SU-DHL-6 (cell line): ENCODE data around the gene DCLK1.

ENCODE experiments used
- H2AFZ ChIP-seq: fragments of 200-600 bp; sonication (generic); 2 replicates; pipeline ENCODE4 v1.6.1; 2014; ENCODE audit warnings: low read depth, mild to moderate bottlenecking, moderate library complexity, mixed read lengths, antibody characterized with exemption, low read length; ENCODE audit not compliant: severe bottlenecking
- H3F3A ChIP-seq: fragments of 200-600 bp; shearing (Covaris generic); 2 replicates; pipeline ENCODE4 v1.6.0; 2016; ENCODE audit warnings: antibody characterized with exemption, mild to moderate bottlenecking; ENCODE audit not compliant: insufficient read depth
- H3K27ac ChIP-seq: fragments of 200-600 bp; sonication (generic); 2 replicates; pipeline ENCODE4 v1.5.1; 2016; ENCODE audit warnings: low read depth, mild to moderate bottlenecking, low read length, moderate library complexity, mixed read lengths
- H3K27me3 ChIP-seq: fragments of 200-600 bp; sonication (generic), shearing (Covaris generic); 2 replicates; pipeline ENCODE4 v1.6.0; 2014; ENCODE audit warnings: mild to moderate bottlenecking, low read length
- H3K36me3 ChIP-seq: fragments of 200-600 bp; sonication (generic); 2 replicates; pipeline ENCODE4 v1.6.1; 2014; ENCODE audit warnings: mild to moderate bottlenecking, low read length, mixed read lengths
- H3K4me2 ChIP-seq: fragments of 300-600, 200-600 bp; shearing (Covaris generic), sonication (generic); 2 replicates; pipeline ENCODE4 v1.6.0; 2014; ENCODE audit warnings: low read length, low read depth, mild to moderate bottlenecking; ENCODE audit not compliant: poor library complexity, severe bottlenecking
- H3K4me3 ChIP-seq: fragments of 200-600 bp; sonication (generic); 2 replicates; pipeline ENCODE4 v1.5.1; 2014; ENCODE audit warnings: antibody characterized with exemption, low read length, mild to moderate bottlenecking, mixed read lengths; ENCODE audit not compliant: insufficient read depth, poor library complexity, severe bottlenecking
- H3K79me2 ChIP-seq: fragments of 200-600 bp; sonication (generic); 2 replicates; pipeline ENCODE4 v1.6.1; 2014; ENCODE audit warnings: mild to moderate bottlenecking, low read length, moderate library complexity; ENCODE audit not compliant: insufficient read depth
- H3K9ac ChIP-seq: fragments of 200-600 bp; sonication (generic); 2 replicates; pipeline ENCODE4 v1.7.0; 2014; ENCODE audit warnings: mild to moderate bottlenecking, low read length
- H3K9me2 ChIP-seq: fragments of 200-600 bp; sonication (generic); replicated peaks from 2 replicates; pipeline ENCODE4 v1.6.1; 2014; ENCODE audit warnings: low read length; ENCODE audit not compliant: insufficient read depth
- H3K9me3 ChIP-seq: fragments of 200-600 bp; sonication (generic); 2 replicates; pipeline ENCODE4 v1.6.1; 2014; ENCODE audit warnings: low read length, mixed read lengths; ENCODE audit not compliant: insufficient read depth
- H4K20me1 ChIP-seq: fragments of 200-600 bp; sonication (generic); 2 replicates; pipeline ENCODE4 v1.6.1; 2014; ENCODE audit warnings: low read depth, mild to moderate bottlenecking, antibody characterized with exemption, low read length, moderate library complexity, mixed read lengths
- EZH2phosphoT487 ChIP-seq: fragments of 200-600 bp; sonication (generic), shearing (Covaris generic); conservative IDR thresholded peaks from 2 replicates; pipeline ENCODE4 v1.6.1; 2018; ENCODE audit warnings: mild to moderate bottlenecking, antibody characterized with exemption, low read length, moderate library complexity, mixed read lengths
- TF ChIP-seq, protein P1 (sequence below): fragments of 200-600 bp; sonication (generic); IDR thresholded peaks from one replicate; pipeline ENCODE4 v1.5.1; 2017; ENCODE audit warnings: antibody characterized with exemption, mild to moderate bottlenecking, low read length, moderate library complexity; ENCODE audit not compliant: insufficient read depth, poor library complexity, severe bottlenecking

The DCLK1 gene

GRCh38 chr13:35916146-35916545 lies 215.0 kb downstream of the DCLK1 start:
- Histone ChIP-seq H2AFZ (no peak overlapping the region), H3K79me2 (no peaks in the 10 kb centered on the region), H3F3A (no peaks in the 10 kb centered on the region), H3K4me3 (no peak overlapping the region), H3K36me3 (no peaks in the 10 kb centered on the region), H3K9me3 (no peaks in the 10 kb centered on the region), H4K20me1 (no peaks in the 10 kb centered on the region), H3K27me3 (no peaks in the 10 kb centered on the region), H3K9me2 (no peaks in the 10 kb centered on the region), H3K4me2 (no peak overlapping the region), H3K9ac (no peak overlapping the region), H3K27ac (no peak overlapping the region)
- TF ChIP-seq, protein P1, sequence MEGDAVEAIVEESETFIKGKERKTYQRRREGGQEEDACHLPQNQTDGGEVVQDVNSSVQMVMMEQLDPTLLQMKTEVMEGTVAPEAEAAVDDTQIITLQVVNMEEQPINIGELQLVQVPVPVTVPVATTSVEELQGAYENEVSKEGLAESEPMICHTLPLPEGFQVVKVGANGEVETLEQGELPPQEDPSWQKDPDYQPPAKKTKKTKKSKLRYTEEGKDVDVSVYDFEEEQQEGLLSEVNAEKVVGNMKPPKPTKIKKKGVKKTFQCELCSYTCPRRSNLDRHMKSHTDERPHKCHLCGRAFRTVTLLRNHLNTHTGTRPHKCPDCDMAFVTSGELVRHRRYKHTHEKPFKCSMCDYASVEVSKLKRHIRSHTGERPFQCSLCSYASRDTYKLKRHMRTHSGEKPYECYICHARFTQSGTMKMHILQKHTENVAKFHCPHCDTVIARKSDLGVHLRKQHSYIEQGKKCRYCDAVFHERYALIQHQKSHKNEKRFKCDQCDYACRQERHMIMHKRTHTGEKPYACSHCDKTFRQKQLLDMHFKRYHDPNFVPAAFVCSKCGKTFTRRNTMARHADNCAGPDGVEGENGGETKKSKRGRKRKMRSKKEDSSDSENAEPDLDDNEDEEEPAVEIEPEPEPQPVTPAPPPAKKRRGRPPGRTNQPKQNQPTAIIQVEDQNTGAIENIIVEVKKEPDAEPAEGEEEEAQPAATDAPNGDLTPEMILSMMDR: no peak
- TF ChIP-seq EZH2phosphoT487: no peak

GRCh38 chr13:35914662-35915061 lies 216.5 kb downstream of the DCLK1 start:
- Histone ChIP-seq H3K4me2 (no peak overlapping the region), H3K79me2 (no peaks in the 10 kb centered on the region), H3K9me2 (no peaks in the 10 kb centered on the region), H4K20me1 (no peaks in the 10 kb centered on the region), H3K9me3 (no peaks in the 10 kb centered on the region), H3K27ac (no peak overlapping the region), H3K9ac (no peak overlapping the region), H3K27me3 (no peaks in the 10 kb centered on the region), H3K36me3 (no peaks in the 10 kb centered on the region), H3K4me3 (no peak overlapping the region), H3F3A (no peaks in the 10 kb centered on the region), H2AFZ (no peak overlapping the region)
- TF ChIP-seq EZH2phosphoT487: no peak
- TF ChIP-seq, protein P1: no peak

DNA sequence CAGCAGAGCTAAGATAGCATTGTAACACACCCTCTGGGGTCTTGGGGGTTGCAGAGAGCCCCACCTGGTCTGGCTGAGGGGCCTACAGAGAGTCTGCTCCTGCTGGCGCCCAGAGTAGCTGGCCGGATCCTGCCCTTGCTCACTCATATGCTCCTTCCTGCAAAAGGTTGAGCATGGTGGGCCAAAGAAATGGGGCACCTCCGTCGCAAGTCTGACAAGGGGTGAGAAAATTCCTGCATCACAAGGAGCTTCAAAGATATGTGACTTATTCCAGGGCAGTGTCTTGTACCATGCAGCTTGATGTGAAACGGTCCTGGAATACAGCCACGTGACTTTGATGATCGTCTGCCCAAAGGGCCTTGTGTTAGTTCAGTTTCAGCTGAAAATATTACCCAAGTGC lies 218.3 kb downstream of the DCLK1 start:
- Histone ChIP-seq H3K36me3 (no peaks in the 10 kb centered on the region), H3K9me2 (no peaks in the 10 kb centered on the region), H3K4me3 (no peak overlapping the region), H3K27ac (no peak overlapping the region), H3K4me2 (no peak overlapping the region), H4K20me1 (no peaks in the 10 kb centered on the region), H2AFZ (no peak overlapping the region), H3K79me2 (no peaks in the 10 kb centered on the region), H3K9me3 (no peaks in the 10 kb centered on the region), H3K27me3 (no peaks in the 10 kb centered on the region), H3K9ac (no peak overlapping the region), H3F3A (no peaks in the 10 kb centered on the region)
- TF ChIP-seq, protein P1: no peak
- no peak for TF ChIP-seq EZH2phosphoT487
